Gastroesophageal sphincter (tissue), 3 donors: ENCODE results near the gene APOB.

Experiments used
- CTCF ChIP-seq, 4 experiments: fragments of 200-600 bp in 2 of 4; fragments of 450-650 bp in 2 of 4; sonication (generic) in 1 of 4; IDR thresholded peaks; one replicate each; pipeline ENCODE4 v1.5.1; 2017 to 2019; ENCODE audit warnings: antibody characterized with exemption in 4 of 4, mild to moderate bottlenecking in 2 of 4, moderate library complexity in 2 of 4
- EP300 ChIP-seq: sonication (generic); formaldehyde crosslinking; IDR thresholded peaks from one replicate; pipeline ENCODE4 v1.6.1; 2017; ENCODE audit warnings: antibody characterized with exemption, mild to moderate bottlenecking
- POLR2AphosphoS5 ChIP-seq: sonication (generic); formaldehyde crosslinking; IDR thresholded peaks from one replicate; pipeline ENCODE4 v1.6.1; 2017; ENCODE audit warnings: antibody characterized with exemption

GRCh38 chr2:21054011-21054410 is 10.1 kb upstream of the APOB start:
- no peak for TF ChIP-seq POLR2AphosphoS5
- TF ChIP-seq CTCF (IDR thresholded peaks at IDR 0.05), result no peak
- no peak for TF ChIP-seq EP300
